HepG2 (cell line): ENCODE data around the gene SEPHS2. TPM values are rescaled to one million over a fixed set of nuclear protein-coding genes. Genes with fewer than 3 reads are reported as not detected.
A peak's percentile ranks its signal among the peaks of the same experiment; 100 is the strongest.

ENCODE experiments used
- DR1 ChIP-seq: sonication (generic); formaldehyde crosslinking; IDR thresholded peaks from 2 replicates; pipeline ENCODE4 v1.8.0; 2021; ENCODE audit warnings: mild to moderate bottlenecking, missing genetic modification reagents, inconsistent platforms
- FOXK2 ChIP-seq: fragments of 450-650 bp; IDR thresholded peaks from 2 replicates; pipeline ENCODE4 v1.6.1; 2016
- HDAC2 ChIP-seq: sonication (generic); formaldehyde crosslinking; IDR thresholded peaks from 2 replicates; pipeline ENCODE4 v1.4.0; 2020; ENCODE audit warnings: missing genetic modification reagents
- KAT2B ChIP-seq: fragments of 150-350 bp; IDR thresholded peaks from 2 replicates; pipeline ENCODE4 v1.6.1; 2014; ENCODE audit warnings: low read depth, low read length, borderline replicate concordance
- KLF16 ChIP-seq, 2 experiments: sonication (generic) in 1 of 2; formaldehyde crosslinking in 1 of 2; IDR thresholded peaks; 2 replicates each; pipeline versions ENCODE4 v1.6.1 to v1.8.0; 2016 to 2023; ENCODE audit warnings: missing genetic modification reagents in 2 of 2, missing compliant biosample characterization in 1 of 2
- LRRFIP1 ChIP-seq: sonication (generic); formaldehyde crosslinking; conservative IDR thresholded peaks from 2 replicates; pipeline ENCODE4 v1.4.0; 2020; ENCODE audit warnings: missing genetic modification reagents
- U2AF1 ChIP-seq: fragments of 200-400 bp; formaldehyde crosslinking; optimal IDR thresholded peaks from 2 replicates; pipeline ENCODE3; 2017; ENCODE audit warnings: mild to moderate bottlenecking, low read depth, low read length
- XBP1 ChIP-seq: sonication (generic); formaldehyde crosslinking; IDR thresholded peaks from 2 replicates; pipeline ENCODE4 v1.5.0; 2020; ENCODE audit warnings: missing genetic modification reagents
- ZNF10 ChIP-seq: sonication (generic); formaldehyde crosslinking; IDR thresholded peaks from 2 replicates; pipeline ENCODE4 v1.4.0; 2020; ENCODE audit warnings: mild to moderate bottlenecking, low read depth, missing genetic modification reagents, borderline replicate concordance
- ZNF33A ChIP-seq: sonication (generic); formaldehyde crosslinking; IDR thresholded peaks from 2 replicates; pipeline ENCODE4 v1.5.1; 2020; ENCODE audit warnings: missing genetic modification reagents, mild to moderate bottlenecking, moderate library complexity, borderline replicate concordance
- ZNF33B ChIP-seq: sonication (generic); formaldehyde crosslinking; IDR thresholded peaks from 2 replicates; pipeline ENCODE4 v1.5.1; 2020; ENCODE audit warnings: mild to moderate bottlenecking, missing genetic modification reagents
- ZNF407 ChIP-seq: sonication (generic); formaldehyde crosslinking; IDR thresholded peaks from one replicate; pipeline ENCODE4 v1.5.1; 2020; ENCODE audit warnings: mild to moderate bottlenecking, missing genetic modification reagents; ENCODE audit errors: not compliant biosample characterization
- ZNF512 ChIP-seq: sonication (generic); formaldehyde crosslinking; IDR thresholded peaks from 2 replicates; pipeline ENCODE4 v1.4.0; 2020; ENCODE audit warnings: mild to moderate bottlenecking, missing genetic modification reagents
- ZNF672 ChIP-seq: sonication (generic); formaldehyde crosslinking; IDR thresholded peaks from 2 replicates; pipeline ENCODE4 v1.8.1; 2022; ENCODE audit warnings: missing genetic modification reagents
- ZNF710 ChIP-seq: sonication (generic); formaldehyde crosslinking; IDR thresholded peaks from 2 replicates; pipeline ENCODE4 v1.5.0; 2020; ENCODE audit warnings: mild to moderate bottlenecking, missing genetic modification reagents, borderline replicate concordance
- polyA plus RNA-seq, 8 experiments: library from polyadenylated mRNA; depleted of rRNA in 3 of 8; stranded (reverse) in 7 of 8; unstranded in 1 of 8; fragments of >200 nt; fragmentation: Illumina TruSeq in 4 of 8; extraction: Trizol in 4 of 8; gene quantifications; 2 replicates each; pipeline versions ENCODE4 v1.2.1 to v1.2.3, GENCODE V29; 2011 to 2016; ENCODE audit warnings: low read depth in 4 of 8, missing spikeins in 1 of 8, mixed read lengths in 1 of 8; ENCODE audit not compliant: insufficient read depth in 1 of 8
- total RNA-seq, 5 experiments: library from RNA; depleted of rRNA; stranded (reverse); fragments of >200 nt; fragmentation: Illumina TruSeq; extraction: Trizol; gene quantifications; 2 replicates each; pipeline ENCODE4 v1.2.3, GENCODE V29; 2016; ENCODE audit warnings: low read depth in 1 of 5

The SEPHS2 gene
- total and polyA plus RNA-seq, 2 of the 13 experiments (the other 11 are each of a cell fraction or from before 2014, with no cell fraction given): 20.7 to 127 TPM

- TF ChIP-seq U2AF1: no peak
- TF ChIP-seq ZNF512 (CRISPR knock-in tag): 0 out of 2 replicates have a peak, but pooled peaks have one; percentile 19
- TF ChIP-seq ZNF710 (CRISPR knock-in tag): no peak; the same call in 1 of the 2 replicates
- TF ChIP-seq KLF16 (CRISPR knock-in tag; IDR thresholded peaks at IDR 0.05): no peak
- TF ChIP-seq ZNF10 (CRISPR knock-in tag): 0 out of 2 replicates have a peak, but pooled peaks have one; percentile 32
- no peak for TF ChIP-seq ZNF33B (CRISPR knock-in tag)
- TF ChIP-seq DR1 (CRISPR knock-in tag): no peak
- no peak for TF ChIP-seq LRRFIP1 (CRISPR knock-in tag)
- TF ChIP-seq XBP1 (CRISPR knock-in tag): no peak
- no peak for TF ChIP-seq ZNF407 (CRISPR knock-in tag)
- no peak for TF ChIP-seq ZNF33A
- no peak for TF ChIP-seq ZNF672
- no peak for TF ChIP-seq KAT2B
- TF ChIP-seq FOXK2: no peak
- TF ChIP-seq HDAC2: no peak; the same call in 1 of the 2 replicates
These were observed 49.6 kb downstream of the SEPHS2 start (continued) for GRCh38 chr16:30395992-30396585.
